HG03439 (cell line): ENCODE measurements around the gene ARHGEF25.
"Not testable (repeated sequence)": the region's sequence is repeated elsewhere in the genome, so short reads cannot be mapped to it uniquely, and the experiment has no call there.

ENCODE experiments used
- ATAC-seq: cut with Tn5 transposase; IDR thresholded peaks from one replicate; pipeline ENCODE4 v1.9.1; 2021; ENCODE audit warnings: mild to moderate bottlenecking, moderate library complexity; ENCODE audit not compliant: unreplicated experiment

Gene ARHGEF25

DNA sequence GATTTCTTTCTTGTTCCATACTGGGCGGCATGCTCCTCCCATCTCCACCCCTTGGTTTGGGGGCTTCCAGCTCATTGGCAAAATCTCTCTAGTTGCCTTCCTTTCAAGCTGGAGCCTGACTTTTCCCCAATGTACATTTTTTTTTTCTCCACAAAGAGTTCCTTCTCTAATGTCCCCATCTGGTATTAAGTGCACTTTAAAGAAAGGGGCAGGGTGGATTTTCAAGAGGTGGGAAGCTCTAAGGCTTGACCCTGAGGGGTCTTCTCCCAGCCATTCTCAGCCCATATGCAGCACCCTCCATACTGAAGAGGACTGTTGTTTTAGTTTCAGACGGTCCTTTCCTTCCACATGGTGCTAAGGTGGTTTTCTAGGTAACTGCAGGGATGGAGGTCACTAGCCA, 26.1 kb upstream of the ARHGEF25 start:
- no peak for ATAC-seq

- no peak for ATAC-seq
These were observed 25.1 kb upstream of the ARHGEF25 start for GRCh38 chr12:57586128-57586527.

DNA sequence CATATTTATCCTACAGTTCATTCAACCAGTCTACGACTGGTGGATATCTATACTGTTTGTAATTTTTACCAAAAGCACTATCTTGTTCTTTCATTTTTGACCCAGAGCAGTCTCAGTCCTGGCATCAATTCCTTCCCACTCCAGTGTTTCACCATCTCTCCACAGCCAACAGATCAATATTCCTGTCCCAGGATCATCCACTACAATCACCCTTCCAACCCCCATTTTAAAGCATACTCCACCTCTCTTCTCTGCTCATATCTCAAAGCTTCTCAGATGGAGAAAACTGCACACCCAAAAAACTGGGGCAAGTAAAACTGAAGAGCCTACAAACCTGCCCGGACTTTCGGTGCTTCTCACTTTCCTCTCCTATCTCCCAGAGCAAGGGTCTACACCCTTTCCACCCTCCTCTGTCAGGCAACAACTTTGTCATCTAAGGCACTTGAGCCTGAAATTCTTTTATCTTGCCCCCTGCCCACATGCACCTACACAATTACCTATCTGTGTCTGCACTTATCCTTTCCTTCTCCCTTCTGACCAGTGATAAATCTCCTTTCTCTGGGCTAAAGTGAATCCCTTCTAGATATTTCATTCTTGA, 24.3 kb upstream of the ARHGEF25 start:
- no peak for ATAC-seq

DNA sequence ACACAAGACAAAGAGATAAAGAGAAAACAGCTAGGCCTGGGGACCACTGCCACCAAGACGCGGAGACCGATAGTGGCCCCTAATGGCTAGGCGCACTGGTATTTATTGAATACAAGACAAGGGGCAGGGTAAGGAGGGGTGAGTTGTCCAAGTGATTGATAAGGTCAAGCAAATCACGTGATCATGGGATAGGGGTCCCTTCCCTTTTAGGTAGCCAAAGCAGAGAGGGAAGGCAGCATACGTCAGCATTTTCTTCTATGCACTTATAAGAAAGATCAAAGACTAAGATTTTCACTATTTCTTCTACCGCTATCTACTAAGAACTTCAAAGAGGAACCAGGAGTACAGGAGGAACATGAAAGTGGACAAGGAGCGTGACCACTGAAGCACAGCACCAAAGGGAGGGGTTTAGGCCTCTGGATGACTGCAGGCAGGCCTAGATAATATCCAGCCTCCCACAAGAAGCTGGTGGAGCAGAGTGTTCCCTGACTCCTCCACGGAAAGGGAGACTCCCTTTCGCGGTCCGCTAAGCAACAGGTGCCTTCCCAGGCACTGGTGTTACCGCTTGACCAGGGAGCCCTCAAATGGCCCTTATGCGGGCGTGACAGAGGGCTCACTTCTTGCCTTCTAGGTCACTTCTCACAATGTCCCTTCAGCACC, 22.2 kb upstream of the ARHGEF25 start:
- not testable (repeated sequence) for ATAC-seq

GRCh38 chr12:57590479-57590863, 20.8 kb upstream of the ARHGEF25 start:
- ATAC-seq, result no peak

DNA sequence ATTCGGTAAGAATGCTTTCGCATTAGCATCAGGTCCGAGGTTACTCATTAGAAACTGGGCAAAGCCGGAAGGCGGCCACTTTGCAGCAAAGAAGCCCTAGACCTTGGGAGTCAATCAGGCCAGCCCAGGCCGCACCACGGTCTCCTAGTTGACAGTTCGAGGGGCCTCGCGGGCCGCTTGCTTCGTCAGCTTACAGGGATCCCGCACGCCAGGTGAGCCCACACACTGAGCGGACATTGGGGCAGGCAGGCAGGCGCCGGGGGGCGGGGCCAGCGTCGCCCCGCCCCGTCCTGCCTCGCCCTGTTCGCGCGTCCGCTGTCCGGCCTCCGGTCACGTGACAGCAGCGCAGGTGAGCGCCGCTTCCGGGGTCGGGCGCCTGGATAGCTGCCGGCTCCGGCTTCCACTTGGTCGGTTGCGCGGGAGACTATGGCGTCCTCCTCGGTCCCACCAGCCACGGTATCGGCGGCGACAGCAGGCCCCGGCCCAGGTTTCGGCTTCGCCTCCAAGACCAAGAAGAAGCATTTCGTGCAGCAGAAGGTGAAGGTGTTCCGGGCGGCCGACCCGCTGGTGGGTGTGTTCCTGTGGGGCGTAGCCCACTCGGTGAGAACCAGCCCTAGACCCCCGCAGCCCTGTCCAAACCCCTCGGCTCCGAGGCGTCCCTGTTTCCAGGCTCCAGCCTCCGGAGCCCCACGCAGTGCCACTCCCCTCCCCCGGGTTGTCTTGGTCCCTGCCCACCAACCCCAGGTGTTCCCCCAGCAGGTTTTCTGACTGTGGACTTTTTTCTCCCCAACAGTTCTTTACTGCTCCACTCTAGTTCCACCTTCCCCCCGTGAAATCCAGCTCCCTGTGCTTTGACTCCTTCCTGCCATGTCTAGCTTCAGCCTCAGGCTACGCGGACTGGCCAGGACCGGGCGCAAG, 20.1 kb upstream of the ARHGEF25 start, which contains the start of gene PIP4K2C:
PIP4K2C (plus strand) TSS at position 329 of the 918 bp plus-strand sequence; CDS start at position 427, 98 bp downstream.
- peak; percentile 91 for ATAC-seq

DNA sequence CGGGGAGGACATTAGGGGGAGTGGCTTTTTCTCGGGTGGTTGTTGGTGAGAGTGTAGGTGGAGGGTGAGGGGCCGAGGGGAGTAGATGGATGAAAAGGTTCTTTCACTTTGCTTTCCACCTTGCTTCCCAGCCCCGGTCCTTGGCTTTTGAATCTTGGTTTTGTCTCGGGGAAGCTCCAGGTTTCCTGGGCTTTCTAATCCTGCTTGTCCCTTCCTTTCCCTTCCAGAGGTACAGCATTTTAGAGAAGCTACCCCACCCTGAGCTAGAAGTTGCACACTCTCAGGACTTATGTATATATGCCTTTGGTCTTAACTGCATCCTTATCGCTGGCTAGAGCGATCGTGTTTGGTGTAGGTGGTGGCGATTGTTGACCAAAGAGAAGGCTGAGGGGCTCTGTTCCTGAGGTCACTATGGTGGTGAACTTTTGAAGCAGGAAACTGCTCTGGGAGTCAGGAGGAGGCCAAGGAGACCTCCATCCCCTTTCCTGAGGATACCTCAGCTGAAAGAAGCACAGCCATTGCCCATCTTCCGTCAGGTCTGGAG, 19.4 kb upstream of the ARHGEF25 start:
- peak; percentile 14 for ATAC-seq

- ATAC-seq, result no peak
These were observed 18.6 kb upstream of the ARHGEF25 start for GRCh38 chr12:57592551-57593165.

GRCh38 chr12:57593187-57593586, 18.0 kb upstream of the ARHGEF25 start:
- no peak for ATAC-seq

- no peak for ATAC-seq
These were observed 10.8 kb upstream of the ARHGEF25 start for GRCh38 chr12:57600395-57600794.

GRCh38 chr12:57602544-57602943, 8.7 kb upstream of the ARHGEF25 start:
- no peak for ATAC-seq

- ATAC-seq, result no peak
These were observed 7.9 kb upstream of the ARHGEF25 start for GRCh38 chr12:57603324-57603723.

GRCh38 chr12:57603815-57604453, 7.3 kb upstream of the ARHGEF25 start:
- no peak for ATAC-seq

GRCh38 chr12:57604454-57604991, 6.7 kb upstream of the ARHGEF25 start, which contains the start of gene DTX3:
TSS of gene DTX3 (plus strand) at chr12:57604824. CDS start at chr12:57606518, 1,694 bp downstream.
- peak; percentile 58 for ATAC-seq

DNA sequence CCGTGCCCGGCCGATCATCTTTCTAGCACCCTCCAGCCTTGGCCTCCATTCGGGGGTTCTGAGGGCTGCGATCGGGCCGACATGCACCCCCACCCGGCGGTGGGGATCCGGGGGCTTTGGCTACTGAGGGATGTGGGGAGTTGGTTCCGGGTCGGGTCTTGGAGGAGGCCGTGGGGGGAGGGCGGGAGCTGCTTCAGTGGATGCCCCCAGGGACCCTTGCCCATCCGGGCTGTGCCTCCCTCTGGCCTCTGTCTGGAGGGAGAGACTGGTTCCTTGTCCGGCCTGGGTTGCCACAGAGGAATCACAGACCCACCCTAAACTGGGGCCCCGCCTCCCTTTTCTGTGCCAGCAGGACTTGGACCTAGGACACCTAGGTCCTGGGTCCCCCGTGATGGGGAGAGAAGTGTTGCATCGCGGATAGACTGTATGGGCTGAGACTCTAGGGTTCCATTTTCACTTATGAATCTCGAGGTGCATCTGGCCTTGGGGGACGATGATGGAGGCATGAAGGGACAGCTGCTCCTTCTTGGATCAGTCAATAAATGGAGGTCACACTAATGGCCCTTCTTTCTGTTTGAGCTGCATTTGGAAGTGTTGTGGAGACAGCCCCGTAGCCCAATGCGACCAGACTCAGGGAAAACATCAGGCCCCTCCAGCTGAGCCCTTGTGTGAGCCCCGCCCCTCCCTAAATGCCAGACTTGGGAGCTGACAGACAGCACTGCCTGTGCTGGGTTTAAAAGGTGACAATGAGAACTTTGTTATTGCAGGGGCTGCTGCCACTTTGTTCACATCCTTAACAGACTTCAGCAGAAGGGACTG, 6.0 kb upstream of the ARHGEF25 start:
- no peak for ATAC-seq

GRCh38 chr12:57605811-57606311, 5.4 kb upstream of the ARHGEF25 start:
- no peak for ATAC-seq

GRCh38 chr12:57606399-57606798, 4.8 kb upstream of the ARHGEF25 start:
- no peak for ATAC-seq

- no peak for ATAC-seq
These were observed 4.4 kb upstream of the ARHGEF25 start for GRCh38 chr12:57606821-57607220.
